Subcutaneous preadipocyte (primary cell): ENCODE measurements around the gene OLA1. TPM values are rescaled to one million over a fixed set of nuclear protein-coding genes. Genes with fewer than 3 reads are reported as not detected.

ENCODE experiments used
- small RNA-seq: library from RNA; depleted of rRNA; stranded (forward); fragments of <200 nt; gene quantifications from one replicate; pipeline ENCODE3, GENCODE V24; 2012
- total RNA-seq: library from RNA; depleted of rRNA; stranded (reverse); fragments of >200 nt; gene quantifications from 2 replicates; pipeline ENCODE4 v1.2.3, GENCODE V29; 2012

The OLA1 gene
- total RNA-seq = 82.3 and 94.6 TPM in 2 replicates

GRCh38 chr2:174248187-174248997, at the start of gene OLA1:
OLA1 (minus strand) TSS chr2:174248532; CDS start chr2:174246815, 1,717 bp downstream.

Small RNAs within 50 kb of the gene (small RNA-seq; reads per million reads assigned to genes)
- not detected for gene RF00019

Other genes with a start within 250 kb of the OLA1 start
- under 0.01 TPM in 1 of 2 replicates, not detected in the other for gene SP9, start 86.4 kb upstream of the OLA1 start, total RNA-seq
- gene SCRN3, start 147.2 kb upstream of the OLA1 start, total RNA-seq = 18.7 and 20.5 TPM in 2 replicates
- 1.4 and 1.8 TPM in 2 replicates for gene GPR155, start 238.5 kb upstream of the OLA1 start, total RNA-seq